Stimulated activated CD8-positive, alpha-beta memory T cell treated with anti-CD3 and anti-CD28 coated beads, Interleukin-2, amount 100 ng/mL, for 1 hour (primary cell): ENCODE measurements around the gene FEM1A.
"Not testable (repeated sequence)": the region's sequence is repeated elsewhere in the genome, so short reads cannot be mapped to it uniquely, and the experiment has no call there.

Experiments
- DNase-seq, 2 donors: peaks; one replicate each; pipeline ENCODE4 v3.0.0-alpha.2; 2020; ENCODE audit warnings: low read depth in 2 of 2

Gene FEM1A

GRCh38 chr19:4791183-4792018, at the start of gene FEM1A:
FEM1A (plus strand) TSS chr19:4791734; CDS start chr19:4791855, 121 bp downstream.
- DNase-seq: peak; percentile 93 to 96

- no peak for DNase-seq
Measured at GRCh38 chr19:4742723-4743646, 48.5 kb upstream of the FEM1A start.

- no peak for DNase-seq
Measured at GRCh38 chr19:4744451-4745174, 46.9 kb upstream of the FEM1A start.

GRCh38 chr19:4745175-4745574, 46.4 kb upstream of the FEM1A start:
- DNase-seq: not testable (repeated sequence)

- no peak for DNase-seq
Measured at GRCh38 chr19:4745986-4746385, 45.5 kb upstream of the FEM1A start.

GRCh38 chr19:4748185-4748584, 43.3 kb upstream of the FEM1A start:
- DNase-seq: no peak

GRCh38 chr19:4748589-4748988, 42.9 kb upstream of the FEM1A start:
- no peak for DNase-seq

- DNase-seq: no peak
Measured at GRCh38 chr19:4749870-4750590, 41.5 kb upstream of the FEM1A start.

GRCh38 chr19:4754248-4754647, 37.3 kb upstream of the FEM1A start:
- DNase-seq: no peak

GRCh38 chr19:4755459-4755858, 36.1 kb upstream of the FEM1A start:
- DNase-seq: no peak

- no peak for DNase-seq
Measured at GRCh38 chr19:4758082-4758481, 33.5 kb upstream of the FEM1A start.

GRCh38 chr19:4758659-4759058, 32.9 kb upstream of the FEM1A start:
- DNase-seq: no peak

- peak; percentile 17 to 20 for DNase-seq
Measured at GRCh38 chr19:4759388-4760284, 31.9 kb upstream of the FEM1A start.

- no peak for DNase-seq
Measured at GRCh38 chr19:4760285-4760650, 31.3 kb upstream of the FEM1A start.

GRCh38 chr19:4763021-4763420, 28.5 kb upstream of the FEM1A start:
- no peak for DNase-seq

- no peak for DNase-seq
Measured at GRCh38 chr19:4764393-4764660, 27.2 kb upstream of the FEM1A start.

- DNase-seq: peak; percentile 57 to 61
Measured at GRCh38 chr19:4768934-4769777, 22.4 kb upstream of the FEM1A start.

- DNase-seq: no peak
Measured at GRCh38 chr19:4772566-4772965, 19.0 kb upstream of the FEM1A start.

- no peak for DNase-seq
Measured at GRCh38 chr19:4773047-4773640, 18.4 kb upstream of the FEM1A start.
